KMS-11 (cell line): Measurements from ENCODE around the gene ARFIP2.

Source experiments
- H2AFZ ChIP-seq: fragments of 200-600 bp; sonication (generic); 2 replicates; pipeline ENCODE4 v1.6.1; 2016; ENCODE audit warnings: antibody characterized with exemption, mixed run types, low read depth
- H3K27ac ChIP-seq: fragments of 200-600 bp; sonication (generic); 2 replicates; pipeline ENCODE4 v1.6.1; 2016; ENCODE audit warnings: mild to moderate bottlenecking, mixed run types
- H3K27me3 ChIP-seq: fragments of 200-600 bp; sonication (generic); 2 replicates; pipeline ENCODE4 v1.6.1; 2017; ENCODE audit warnings: mild to moderate bottlenecking, low read depth, mixed run types, moderate library complexity; ENCODE audit not compliant: insufficient read depth
- H3K36me3 ChIP-seq: fragments of 200-600 bp; sonication (generic); 2 replicates; pipeline ENCODE4 v1.6.1; 2017; ENCODE audit warnings: mild to moderate bottlenecking, mixed run types; ENCODE audit not compliant: insufficient read depth
- H3K4me1 ChIP-seq: fragments of 200-600 bp; sonication (generic); 2 replicates; pipeline ENCODE4 v1.6.1; 2016; ENCODE audit warnings: mild to moderate bottlenecking, low read depth, mixed run types; ENCODE audit not compliant: poor library complexity, severe bottlenecking
- H3K4me2 ChIP-seq: fragments of 200-600 bp; sonication (generic); 2 replicates; pipeline ENCODE4 v1.7.0; 2016; ENCODE audit warnings: mild to moderate bottlenecking, mixed run types
- H3K4me3 ChIP-seq: fragments of 200-600 bp; sonication (generic); IDR thresholded peaks from 2 replicates; pipeline ENCODE4 v1.6.1; 2017; ENCODE audit warnings: low read depth, low read length, mixed read lengths; ENCODE audit not compliant: insufficient read depth
- H3K79me2 ChIP-seq: fragments of 200-600 bp; sonication (generic); 2 replicates; pipeline ENCODE4 v1.6.1; 2016; ENCODE audit warnings: low read depth, mixed run types; ENCODE audit not compliant: insufficient read depth
- H3K9ac ChIP-seq: fragments of 200-600 bp; sonication (generic); 2 replicates; pipeline ENCODE4 v1.6.1; 2016; ENCODE audit warnings: mild to moderate bottlenecking, mixed run types
- H4K20me1 ChIP-seq: fragments of 200-600 bp; sonication (generic); 2 replicates; pipeline ENCODE4 v1.6.1; 2016; ENCODE audit warnings: mild to moderate bottlenecking, mixed run types; ENCODE audit not compliant: insufficient read depth
- CTCF ChIP-seq: fragments of 200-600 bp; sonication (generic); conservative IDR thresholded peaks from 2 replicates; pipeline ENCODE4 v1.6.1; 2017; ENCODE audit warnings: low read depth, mild to moderate bottlenecking, antibody characterized with exemption, low read length, moderate library complexity, mixed read lengths

Gene ARFIP2

GRCh38 chr11:6475936-6476335, 5.2 kb downstream of the ARFIP2 start:
- Histone ChIP-seq H3K36me3 (no peaks in the 10 kb centered on the region), H3K4me2 (no peak overlapping the region), H3K4me1 (peaks cover 15% of the 10 kb centered on the region), H3K27me3 (no peaks in the 10 kb centered on the region), H3K4me3 (no peak overlapping the region), H3K27ac (no peak overlapping the region), H3K79me2 (peaks cover 7% of the 10 kb centered on the region; the same call in 1 of the 2 replicates), H4K20me1 (no peaks in the 10 kb centered on the region), H2AFZ (no peak overlapping the region), H3K9ac (no peak overlapping the region)
- no peak for TF ChIP-seq CTCF

DNA sequence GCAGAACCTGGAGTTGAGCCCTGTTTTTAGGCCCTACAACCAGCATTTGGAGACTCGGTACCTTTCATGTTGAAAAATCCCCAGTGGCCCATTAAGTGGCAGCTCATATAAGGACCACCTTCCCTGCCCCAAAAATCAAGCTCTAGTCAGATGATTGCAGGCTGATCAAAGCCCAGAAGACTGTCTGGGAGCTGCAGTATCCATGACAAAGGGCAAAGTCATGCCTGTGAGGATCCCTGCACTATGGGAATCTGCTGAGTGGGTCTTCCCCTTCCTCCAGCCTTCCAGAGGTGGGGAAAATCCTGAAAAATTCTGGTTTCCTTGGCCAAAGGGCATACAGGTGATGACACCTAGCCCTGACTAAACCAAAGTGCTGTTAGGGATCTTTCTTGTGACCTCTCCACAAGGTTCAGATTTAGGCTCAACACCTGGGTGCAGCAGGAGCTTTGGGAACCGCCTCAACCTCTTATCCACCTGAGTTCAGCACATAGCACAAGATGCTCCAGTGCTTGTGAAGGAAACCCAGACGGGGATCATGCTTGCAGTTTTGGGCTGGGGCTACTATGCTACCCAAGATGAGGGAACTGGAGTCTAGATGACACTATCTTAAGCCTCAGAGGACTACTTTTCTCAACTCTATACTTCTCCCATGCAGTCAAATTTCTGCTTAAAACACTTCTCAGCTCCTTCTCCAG, 6.2 kb downstream of the ARFIP2 start:
- Histone ChIP-seq H2AFZ (no peak overlapping the region), H3K79me2 (no peaks in the 10 kb centered on the region), H3K4me3 (no peak overlapping the region), H4K20me1 (no peaks in the 10 kb centered on the region), H3K9ac (no peak overlapping the region), H3K4me1 (peaks cover 9% of the 10 kb centered on the region), H3K4me2 (no peak overlapping the region), H3K27ac (no peak overlapping the region), H3K27me3 (no peaks in the 10 kb centered on the region), H3K36me3 (no peaks in the 10 kb centered on the region)
- no peak for TF ChIP-seq CTCF

GRCh38 chr11:6474413-6474792, 6.7 kb downstream of the ARFIP2 start:
- Histone ChIP-seq H3K79me2 (no peaks in the 10 kb centered on the region), H3K36me3 (no peaks in the 10 kb centered on the region), H3K9ac (no peak overlapping the region), H3K4me2 (peak overlapping the region; percentile 60), H2AFZ (peak overlapping the region; percentile 64; the same call in 1 of the 2 replicates), H3K27me3 (no peaks in the 10 kb centered on the region), H3K4me3 (no peak overlapping the region), H4K20me1 (no peaks in the 10 kb centered on the region), H3K27ac (no peak overlapping the region), H3K4me1 (peaks cover 7% of the 10 kb centered on the region)
- TF ChIP-seq CTCF: no peak

GRCh38 chr11:6473451-6474412, 7.4 kb downstream of the ARFIP2 start, which contains the start of gene TRIM3:
TRIM3 (minus strand) TSS chr11:6473941; CDS start chr11:6465695, 8,246 bp downstream.
- Histone ChIP-seq H3K79me2 (no peaks in the 10 kb centered on the region), H3K27ac (no peak within 1 kb of the TSS), H3K4me2 (peak within 1 kb of the TSS; percentile 89), H4K20me1 (no peaks in the 10 kb centered on the region), H2AFZ (peak within 1 kb of the TSS; percentile 96), H3K27me3 (no peaks in the 10 kb centered on the region), H3K4me3 (no peak within 1 kb of the TSS), H3K4me1 (peaks cover 7% of the 10 kb centered on the region), H3K36me3 (no peaks in the 10 kb centered on the region), H3K9ac (peak within 1 kb of the TSS; percentile 44; the same call in 1 of the 2 replicates)
- TF ChIP-seq CTCF: no peak
